Measurements from ENCODE around the gene SCT. TPM values are rescaled to one million over a fixed set of nuclear protein-coding genes. Genes with fewer than 3 reads are reported as not detected.
A peak's percentile ranks its signal among the peaks of the same experiment; 100 is the strongest.

The SCT gene
- total RNA-seq, 1 donor from 2014 or later: 2.1 TPM

DNA sequence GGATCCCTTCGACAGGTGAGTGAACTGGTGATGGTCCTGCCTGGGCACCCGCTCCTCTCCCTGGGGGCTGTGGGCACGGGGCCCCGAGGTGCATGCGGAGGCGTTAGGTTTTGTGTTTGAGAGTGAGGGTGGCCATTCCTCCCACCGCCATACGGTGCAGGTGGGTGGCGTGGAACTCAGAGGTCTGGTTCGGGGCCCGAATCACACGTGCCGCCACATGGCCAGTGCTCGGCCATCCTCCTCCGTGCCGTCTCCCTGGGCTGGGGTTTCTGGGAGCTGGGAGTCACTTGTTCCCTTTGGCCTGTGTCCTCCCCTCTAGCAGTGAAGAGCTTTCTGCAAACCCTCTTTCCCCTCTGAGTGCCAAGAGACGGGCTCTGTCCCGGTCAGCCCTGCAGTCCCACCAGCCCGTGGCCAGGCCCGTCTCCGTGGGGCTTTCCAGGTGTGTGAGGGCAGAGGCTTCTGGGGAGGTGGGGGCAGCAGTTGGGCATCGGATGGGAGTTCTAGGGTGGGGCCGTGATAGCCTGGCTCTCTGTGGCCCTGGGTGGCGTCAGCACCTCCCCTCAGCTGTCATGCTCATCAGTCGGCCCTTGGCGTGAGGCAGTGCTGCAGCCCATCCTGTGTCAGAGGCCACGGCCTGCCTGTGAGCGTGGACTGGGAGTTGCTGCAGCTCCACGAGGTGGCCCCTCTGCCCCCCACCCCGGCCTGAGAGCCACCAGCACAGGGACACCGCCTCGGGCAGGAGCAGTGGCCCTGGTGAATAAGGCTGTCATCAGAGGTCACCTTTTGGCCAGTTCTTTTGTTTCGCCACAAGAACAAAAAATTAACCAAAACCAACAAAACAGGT, 21.5 kb downstream of the SCT start:
- H3K27me3 ChIP-seq (ENCODE audit: control insufficient read depth, insufficient read depth, low read length): no peaks in the 10 kb centered on the region
- peaks cover 4% of the 10 kb centered on the region for H3K36me3 ChIP-seq (ENCODE audit: control insufficient read depth, insufficient read depth, low read length)
- no peak for DNase-seq (ENCODE audit: low read depth)
- no peak for TF ChIP-seq CTCF (IDR thresholded peaks at IDR 0.05; ENCODE audit: insufficient read depth, low read length, poor library complexity, severe bottlenecking)
- H3K4me3 ChIP-seq (ENCODE audit: low read depth, low read length): no peak overlapping the region

- Histone ChIP-seq H3K36me3 (ENCODE audit: control insufficient read depth, insufficient read depth, low read length) (peaks cover 3% of the 10 kb centered on the region), H3K27me3 (ENCODE audit: control insufficient read depth, insufficient read depth, low read length) (no peaks in the 10 kb centered on the region), H3K4me3 (ENCODE audit: low read depth, low read length) (no peak overlapping the region)
- no peak for TF ChIP-seq CTCF (IDR thresholded peaks at IDR 0.05; ENCODE audit: insufficient read depth, low read length, poor library complexity, severe bottlenecking)
- DNase-seq (ENCODE audit: low read depth): no peak
Observed at GRCh38 chr11:603154-603553, 23.8 kb downstream of the SCT start.

DNA sequence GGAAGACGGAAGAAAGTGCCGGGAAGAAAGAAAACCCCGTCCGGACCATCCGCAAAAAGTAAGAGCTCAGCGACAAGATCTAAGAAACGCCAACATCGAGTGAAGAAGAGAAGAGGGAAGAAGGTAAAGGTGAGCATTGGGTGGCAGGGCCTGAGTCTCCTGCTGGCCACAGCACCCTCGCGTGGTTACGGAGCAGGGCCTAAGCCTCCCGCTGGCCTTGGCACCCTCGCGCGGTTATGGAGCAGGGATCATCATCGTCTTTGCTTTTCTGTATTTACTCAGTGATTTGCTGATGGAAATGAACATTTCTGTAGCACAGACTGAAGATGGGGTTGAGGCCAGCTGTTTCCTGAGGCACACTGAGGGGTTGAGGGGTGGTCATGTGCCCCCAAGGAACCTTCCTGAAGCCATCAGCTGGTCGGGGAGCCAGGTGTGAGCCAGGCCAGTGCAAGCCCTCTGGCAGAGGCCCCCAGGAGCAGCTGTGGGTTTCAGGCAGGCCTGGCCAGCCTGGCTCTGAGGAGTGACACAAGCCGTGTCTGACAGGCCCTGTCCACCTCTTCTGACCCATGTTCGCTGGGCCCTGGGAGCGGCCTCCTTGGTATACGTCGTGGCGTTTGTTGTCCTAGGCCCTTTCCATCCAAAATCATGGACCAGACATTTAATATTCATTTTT, 25.3 kb downstream of the SCT start:
- no peak for DNase-seq (ENCODE audit: low read depth)
- TF ChIP-seq CTCF (IDR thresholded peaks at IDR 0.05; ENCODE audit: insufficient read depth, low read length, poor library complexity, severe bottlenecking): no peak
- Histone ChIP-seq H3K4me3 (ENCODE audit: low read depth, low read length) (no peak overlapping the region), H3K27me3 (ENCODE audit: control insufficient read depth, insufficient read depth, low read length) (no peaks in the 10 kb centered on the region), H3K36me3 (ENCODE audit: control insufficient read depth, insufficient read depth, low read length) (peaks cover 6% of the 10 kb centered on the region)

GRCh38 chr11:598005-598680, 28.8 kb downstream of the SCT start:
- no peak for DNase-seq (ENCODE audit: low read depth)
- no peak for TF ChIP-seq CTCF (IDR thresholded peaks at IDR 0.05; ENCODE audit: insufficient read depth, low read length, poor library complexity, severe bottlenecking)
- peaks cover 3% of the 10 kb centered on the region for H3K36me3 ChIP-seq (ENCODE audit: control insufficient read depth, insufficient read depth, low read length)

GRCh38 chr11:597166-597725, 29.7 kb downstream of the SCT start:
- Histone ChIP-seq H3K36me3 (ENCODE audit: control insufficient read depth, insufficient read depth, low read length) (peaks cover 3% of the 10 kb centered on the region), H3K4me3 (ENCODE audit: low read depth, low read length) (no peak overlapping the region), H3K27me3 (ENCODE audit: control insufficient read depth, insufficient read depth, low read length) (no peaks in the 10 kb centered on the region)
- TF ChIP-seq CTCF (IDR thresholded peaks at IDR 0.05; ENCODE audit: insufficient read depth, low read length, poor library complexity, severe bottlenecking): peak; percentile 34
- DNase-seq (ENCODE audit: low read depth): no peak

More at GRCh38 chr11:598005-598680, 28.8 kb downstream of the SCT start:
- Histone ChIP-seq H3K4me3 (ENCODE audit: low read depth, low read length) (no peak overlapping the region), H3K27me3 (ENCODE audit: control insufficient read depth, insufficient read depth, low read length) (no peaks in the 10 kb centered on the region)

Measured in kidney epithelial cell (primary cell).